ENCODE results near the gene MMP1. TPM values are rescaled to one million over a fixed set of nuclear protein-coding genes. Genes with fewer than 3 reads are reported as not detected.

Gene MMP1
- total RNA-seq, 3 donors from 2014 or later (not counting 1 experiment from before 2014, with no cell fraction given): not detected

GRCh38 chr11:102760344-102761035, 37.5 kb downstream of the MMP1 start:
- H3K36me3 Mint-ChIP-seq: no peaks in the 10 kb centered on the region
- Histone ChIP-seq H3K27ac (ENCODE audit: low read length) (no peak overlapping the region), H3K4me1 (ENCODE audit: control insufficient read depth, insufficient read depth, low read length) (no peaks in the 10 kb centered on the region), H3K9me3 (ENCODE audit: control insufficient read depth, insufficient read depth, low read length) (no peaks in the 10 kb centered on the region), H3K27me3 (ENCODE audit: control insufficient read depth, insufficient read depth, low read length) (no peaks in the 10 kb centered on the region), H3K4me3 (ENCODE audit: low read length) (no peak overlapping the region), H3K36me3 (ENCODE audit: control insufficient read depth, insufficient read depth, low read length) (no peaks in the 10 kb centered on the region)
- H3K4me1 Mint-ChIP-seq: no peaks in the 10 kb centered on the region
- intact Hi-C loops (cut with micrococcal nuclease): no loop called here
- peaks cover 3 to 5% of the 10 kb centered on the region in 2 donors for H3K9me3 Mint-ChIP-seq
- no peak overlapping the region for H3K4me3 Mint-ChIP-seq
- 17% methylated on average over 1 of the region's 4 CpGs for WGBS (ENCODE audit: insufficient coverage)
- peaks cover 5 to 10% of the 10 kb centered on the region in 2 donors for H3K27me3 Mint-ChIP-seq (ENCODE audit: low read depth in 2 of 2)
- DNase-seq (no peak), ATAC-seq (peak in 1 of 3 donors; percentile 44)
- no peak for TF ChIP-seq CTCF (IDR thresholded peaks at IDR 0.05)
- no peak overlapping the region for H3K27ac Mint-ChIP-seq

- Histone ChIP-seq H3K36me3 (ENCODE audit: control insufficient read depth, insufficient read depth, low read length) (no peaks in the 10 kb centered on the region), H3K4me3 (ENCODE audit: low read length) (no peak overlapping the region), H3K27ac (ENCODE audit: low read length) (no peak overlapping the region), H3K27me3 (ENCODE audit: control insufficient read depth, insufficient read depth, low read length) (no peaks in the 10 kb centered on the region), H3K4me1 (ENCODE audit: control insufficient read depth, insufficient read depth, low read length) (no peaks in the 10 kb centered on the region), H3K9me3 (ENCODE audit: control insufficient read depth, insufficient read depth, low read length) (no peaks in the 10 kb centered on the region)
- H3K27me3 Mint-ChIP-seq (ENCODE audit: low read depth in 2 of 2): peaks cover 5 to 16% of the 10 kb centered on the region in 2 donors
- ATAC-seq (peak in 1 of 3 donors; percentile 24), DNase-seq (no peak)
- 33% methylated on average over 1 of the region's 2 CpGs for WGBS (ENCODE audit: insufficient coverage)
- no peak for TF ChIP-seq CTCF (IDR thresholded peaks at IDR 0.05)
- no peaks in the 10 kb centered on the region for H3K4me1 Mint-ChIP-seq
- intact Hi-C loops (cut with micrococcal nuclease): no loop called here
- no peak overlapping the region for H3K4me3 Mint-ChIP-seq
- H3K9me3 Mint-ChIP-seq: peaks cover 2% of the 10 kb centered on the region in 2 donors
- no peak overlapping the region for H3K27ac Mint-ChIP-seq
- no peaks in the 10 kb centered on the region for H3K36me3 Mint-ChIP-seq
Observed at GRCh38 chr11:102757823-102758549, 40.0 kb downstream of the MMP1 start.

- DNase-seq (no peak), ATAC-seq (no peak)
- H3K27me3 Mint-ChIP-seq (ENCODE audit: low read depth in 2 of 2): peaks cover 5 to 17% of the 10 kb centered on the region in 2 donors
- Histone ChIP-seq H3K4me1 (ENCODE audit: control insufficient read depth, insufficient read depth, low read length) (no peaks in the 10 kb centered on the region), H3K4me3 (ENCODE audit: low read length) (no peak overlapping the region), H3K9me3 (ENCODE audit: control insufficient read depth, insufficient read depth, low read length) (no peaks in the 10 kb centered on the region), H3K27me3 (ENCODE audit: control insufficient read depth, insufficient read depth, low read length) (no peaks in the 10 kb centered on the region), H3K27ac (ENCODE audit: low read length) (no peak overlapping the region), H3K36me3 (ENCODE audit: control insufficient read depth, insufficient read depth, low read length) (no peaks in the 10 kb centered on the region)
- intact Hi-C loops (cut with micrococcal nuclease): no loop called here
- 100% methylated on average over 1 of the region's 1 CpG for WGBS (ENCODE audit: insufficient coverage)
- TF ChIP-seq CTCF (IDR thresholded peaks at IDR 0.05): no peak
- no peak overlapping the region for H3K27ac Mint-ChIP-seq
- peaks cover 5 to 6% of the 10 kb centered on the region in 2 donors for H3K9me3 Mint-ChIP-seq
- no peak overlapping the region for H3K4me3 Mint-ChIP-seq
- no peaks in the 10 kb centered on the region for H3K4me1 Mint-ChIP-seq
- H3K36me3 Mint-ChIP-seq: no peaks in the 10 kb centered on the region
Observed at GRCh38 chr11:102753267-102753666, 44.7 kb downstream of the MMP1 start.
